Liver (tissue), 9 donors: ENCODE data around the gene LRMDA. TPM values are rescaled to one million over a fixed set of nuclear protein-coding genes. Genes with fewer than 3 reads are reported as not detected.

Source experiments
- DNase-seq: peaks from one replicate; pipeline ENCODE4 v3.0.0-alpha.2; 2017; ENCODE audit warnings: low spot score
- H3K27ac ChIP-seq, 2 donors: one replicate each; pipeline ENCODE4 v1.7.0; 2013; ENCODE audit warnings: inconsistent platforms in 2 of 2, low read length in 2 of 2, control low read depth in 1 of 2, low read depth in 1 of 2, mild to moderate bottlenecking in 1 of 2
- H3K27me3 ChIP-seq, 4 donors: one replicate each; pipeline versions ENCODE4 v1.6.1 to v1.7.0; 2013; ENCODE audit warnings: low read length in 3 of 4, inconsistent platforms in 1 of 4, mild to moderate bottlenecking in 1 of 4, moderate library complexity in 1 of 4; ENCODE audit not compliant: control insufficient read depth in 4 of 4, insufficient read depth in 4 of 4
- H3K36me3 ChIP-seq, 4 donors: one replicate each; pipeline versions ENCODE4 v1.6.1 to v1.7.0; 2013; ENCODE audit warnings: low read length in 3 of 4, mild to moderate bottlenecking in 3 of 4, low read depth in 1 of 4, moderate library complexity in 1 of 4; ENCODE audit not compliant: control insufficient read depth in 4 of 4, insufficient read depth in 3 of 4
- H3K4me1 ChIP-seq, 4 donors: one replicate each; pipeline versions ENCODE4 v1.6.1 to v1.7.0; 2013; ENCODE audit warnings: low read length in 3 of 4, mild to moderate bottlenecking in 3 of 4, moderate library complexity in 1 of 4; ENCODE audit not compliant: control insufficient read depth in 4 of 4, insufficient read depth in 4 of 4
- H3K4me3 ChIP-seq, 3 donors: one replicate each; pipeline versions ENCODE4 v1.6.1 to v1.7.0; 2013; ENCODE audit warnings: low read length in 3 of 3, control low read depth in 1 of 3, low read depth in 1 of 3, mild to moderate bottlenecking in 1 of 3
- H3K9ac ChIP-seq, 2 donors: one replicate each; pipeline ENCODE4 v1.7.0; 2013; ENCODE audit warnings: low read length in 2 of 2, mild to moderate bottlenecking in 2 of 2, moderate library complexity in 2 of 2, control low read depth in 1 of 2, low read depth in 1 of 2
- H3K9me3 ChIP-seq, 4 donors: one replicate each; pipeline versions ENCODE4 v1.6.1 to v1.7.0; 2013; ENCODE audit warnings: low read length in 3 of 4; ENCODE audit not compliant: control insufficient read depth in 4 of 4
- EGR1 ChIP-seq, 2 donors: IDR thresholded peaks; 2 replicates each; pipeline ENCODE4 v1.6.1; 2016 to 2018; ENCODE audit warnings: antibody characterized with exemption in 2 of 2, low read depth in 2 of 2
- FOXA2 ChIP-seq: IDR thresholded peaks from 2 replicates; pipeline ENCODE4 v1.6.1; 2016; ENCODE audit warnings: antibody characterized with exemption
- GABPA ChIP-seq, 2 donors: IDR thresholded peaks in 1 of 2; conservative IDR thresholded peaks in 1 of 2; 2 replicates each; pipeline ENCODE4 v1.6.1; 2016; ENCODE audit warnings: antibody characterized with exemption in 2 of 2, mild to moderate bottlenecking in 1 of 2, moderate library complexity in 1 of 2
- HNF4A ChIP-seq, 2 donors: conservative IDR thresholded peaks; 2 replicates each; pipeline ENCODE4 v1.6.1; 2016; ENCODE audit warnings: antibody characterized with exemption in 2 of 2, mild to moderate bottlenecking in 2 of 2
- JUND ChIP-seq, 2 donors: IDR thresholded peaks; 2 replicates each; pipeline ENCODE4 v1.6.1; 2016; ENCODE audit warnings: antibody characterized with exemption in 2 of 2
- MAX ChIP-seq: IDR thresholded peaks from 2 replicates; pipeline ENCODE4 v1.6.1; 2016; ENCODE audit warnings: antibody characterized with exemption
- NR2F2 ChIP-seq: IDR thresholded peaks from 2 replicates; pipeline ENCODE4 v1.6.1; 2016; ENCODE audit warnings: antibody characterized with exemption
- RAD21 ChIP-seq, 2 donors: IDR thresholded peaks; 2 replicates each; pipeline ENCODE4 v1.6.1; 2016; ENCODE audit warnings: antibody characterized with exemption in 2 of 2, mild to moderate bottlenecking in 2 of 2
- REST ChIP-seq: IDR thresholded peaks from 2 replicates; pipeline ENCODE4 v1.6.1; 2016; ENCODE audit warnings: antibody characterized with exemption, mild to moderate bottlenecking
- RXRA ChIP-seq, 2 donors: IDR thresholded peaks; 2 replicates each; pipeline ENCODE4 v1.6.1; 2017 to 2018; ENCODE audit warnings: antibody characterized with exemption in 2 of 2, mild to moderate bottlenecking in 1 of 2
- SP1 ChIP-seq: IDR thresholded peaks from 2 replicates; pipeline ENCODE4 v1.6.1; 2018; ENCODE audit warnings: antibody characterized with exemption, mild to moderate bottlenecking
- TAF1 ChIP-seq: conservative IDR thresholded peaks from 2 replicates; pipeline ENCODE4 v1.6.1; 2016; ENCODE audit warnings: antibody characterized with exemption, mild to moderate bottlenecking
- YY1 ChIP-seq: IDR thresholded peaks from 2 replicates; pipeline ENCODE4 v1.6.1; 2016; ENCODE audit warnings: antibody characterized with exemption, mild to moderate bottlenecking
- WGBS: extraction: QIAGEN DNeasy Blood & Tissue Kit; methylation state at CpG from one replicate; pipeline ENCODE4 v1.1.7; 2013; 5-methylcytosine and 5-hydroxymethylcytosine counted together
- polyA plus RNA-seq, 2 donors: library from polyadenylated mRNA; stranded (reverse) in 1 of 2; unstranded in 1 of 2; fragments of 200-250 nt in 1 of 2; fragments of >200 nt in 1 of 2; fragmentation: Nextera tagmentation in 1 of 2; extraction: Ambion mirVana in 1 of 2; gene quantifications; one replicate each; pipeline versions ENCODE4 v1.2.1 to v1.2.3, GENCODE V29; 2013 to 2015
- total RNA-seq, 2 donors: library from RNA; depleted of rRNA; stranded (reverse); fragments of >200 nt; gene quantifications; one replicate each; pipeline ENCODE4 v1.2.3, GENCODE V29; 2014
- TF ChIP-seq, protein P1 (sequence below): IDR thresholded peaks from 2 replicates; pipeline ENCODE4 v1.6.1; 2016; ENCODE audit warnings: antibody characterized with exemption
- TF ChIP-seq, protein P2 (sequence below): IDR thresholded peaks from 2 replicates; pipeline ENCODE4 v1.6.1; 2016; ENCODE audit warnings: antibody characterized with exemption
- TF ChIP-seq, protein P3 (sequence below): fragments of 150-350 bp; IDR thresholded peaks from 2 replicates; pipeline ENCODE4 v1.5.1; 2017; ENCODE audit warnings: improper control_type of control experiment, low read depth, low read length; ENCODE audit not compliant: missing input control
- donor health status: healthy.
- donor health status: healthy.
- donor health status: healthy.
- donor health status: healthy.
- donor health status: healthy.

The LRMDA gene
- total and polyA plus RNA-seq, 4 donors = 7.9 to 15.8 (median 11.3) TPM

- TF ChIP-seq NR2F2 (no peak), FOXA2 (no peak)
- TF ChIP-seq, protein P1, sequence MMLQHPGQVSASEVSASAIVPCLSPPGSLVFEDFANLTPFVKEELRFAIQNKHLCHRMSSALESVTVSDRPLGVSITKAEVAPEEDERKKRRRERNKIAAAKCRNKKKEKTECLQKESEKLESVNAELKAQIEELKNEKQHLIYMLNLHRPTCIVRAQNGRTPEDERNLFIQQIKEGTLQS = no peak
- DNase-seq = no peak
These were observed 977.2 kb downstream of the LRMDA start for GRCh38 chr10:76408646-76409045.

DNA sequence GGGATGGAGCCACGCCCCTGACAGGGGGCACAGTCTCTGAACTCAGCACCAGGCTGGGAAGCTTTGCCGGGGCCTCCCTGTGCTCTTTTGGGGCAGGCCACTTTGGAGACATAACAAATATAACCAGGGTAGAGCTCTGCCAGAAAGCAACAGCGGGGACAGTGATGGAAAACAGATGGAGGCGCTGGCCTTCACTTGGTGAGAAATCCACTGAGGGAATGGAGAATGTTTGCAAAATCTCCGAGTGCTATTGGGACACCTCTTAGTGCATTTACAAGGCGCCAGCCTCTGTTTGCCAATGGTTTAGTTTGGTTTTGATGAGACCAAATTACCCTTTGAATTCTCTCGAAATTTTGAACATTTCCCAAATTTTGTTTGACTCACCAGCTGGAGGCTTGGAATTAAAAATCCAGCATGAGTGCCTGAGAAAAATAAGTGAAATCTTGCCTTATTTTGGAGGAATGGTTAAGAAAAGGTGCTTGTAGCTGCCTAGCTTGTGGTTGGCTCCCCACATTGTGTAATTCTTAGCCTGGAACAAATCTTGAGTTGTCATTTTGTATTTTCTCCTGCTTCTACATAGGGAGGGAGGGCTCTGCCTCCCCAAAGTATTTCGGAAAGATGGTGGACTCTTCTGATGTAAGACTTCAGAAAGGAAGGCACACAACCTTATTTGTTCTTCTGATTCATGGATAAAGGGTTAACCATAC, 980.5 kb downstream of the LRMDA start:
- Histone ChIP-seq H3K9ac (no peak overlapping the region), H3K27ac (no peak overlapping the region), H3K9me3 (no peaks in the 10 kb centered on the region), H3K36me3 (no peaks in the 10 kb centered on the region), H3K4me1 (no peaks in the 10 kb centered on the region), H3K4me3 (no peak overlapping the region), H3K27me3 (no peaks in the 10 kb centered on the region)
- TF ChIP-seq MAX = no peak
- no peak for TF ChIP-seq REST
- no peak for TF ChIP-seq JUND (IDR thresholded peaks at IDR 0.05)
- no peak for TF ChIP-seq RXRA (IDR thresholded peaks at IDR 0.05)
- TF ChIP-seq YY1 = no peak
- TF ChIP-seq RAD21 (IDR thresholded peaks at IDR 0.05) = no peak
- TF ChIP-seq FOXA2 = no peak
- TF ChIP-seq, protein P1 = no peak
- no peak for TF ChIP-seq GABPA (IDR thresholded peaks at IDR 0.05 in 1 of 2, conservative IDR thresholded peaks at IDR 0.05 in 1 of 2)
- no peak for TF ChIP-seq EGR1 (IDR thresholded peaks at IDR 0.05; ENCODE audit: low read depth in 2 of 2)
- TF ChIP-seq, protein P2, sequence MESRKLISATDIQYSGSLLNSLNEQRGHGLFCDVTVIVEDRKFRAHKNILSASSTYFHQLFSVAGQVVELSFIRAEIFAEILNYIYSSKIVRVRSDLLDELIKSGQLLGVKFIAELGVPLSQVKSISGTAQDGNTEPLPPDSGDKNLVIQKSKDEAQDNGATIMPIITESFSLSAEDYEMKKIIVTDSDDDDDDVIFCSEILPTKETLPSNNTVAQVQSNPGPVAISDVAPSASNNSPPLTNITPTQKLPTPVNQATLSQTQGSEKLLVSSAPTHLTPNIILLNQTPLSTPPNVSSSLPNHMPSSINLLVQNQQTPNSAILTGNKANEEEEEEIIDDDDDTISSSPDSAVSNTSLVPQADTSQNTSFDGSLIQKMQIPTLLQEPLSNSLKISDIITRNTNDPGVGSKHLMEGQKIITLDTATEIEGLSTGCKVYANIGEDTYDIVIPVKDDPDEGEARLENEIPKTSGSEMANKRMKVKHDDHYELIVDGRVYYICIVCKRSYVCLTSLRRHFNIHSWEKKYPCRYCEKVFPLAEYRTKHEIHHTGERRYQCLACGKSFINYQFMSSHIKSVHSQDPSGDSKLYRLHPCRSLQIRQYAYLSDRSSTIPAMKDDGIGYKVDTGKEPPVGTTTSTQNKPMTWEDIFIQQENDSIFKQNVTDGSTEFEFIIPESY = no peak
- no peak for TF ChIP-seq SP1
- no peak for TF ChIP-seq HNF4A (conservative IDR thresholded peaks at IDR 0.05)
- TF ChIP-seq TAF1 = no peak
- TF ChIP-seq, protein P3, sequence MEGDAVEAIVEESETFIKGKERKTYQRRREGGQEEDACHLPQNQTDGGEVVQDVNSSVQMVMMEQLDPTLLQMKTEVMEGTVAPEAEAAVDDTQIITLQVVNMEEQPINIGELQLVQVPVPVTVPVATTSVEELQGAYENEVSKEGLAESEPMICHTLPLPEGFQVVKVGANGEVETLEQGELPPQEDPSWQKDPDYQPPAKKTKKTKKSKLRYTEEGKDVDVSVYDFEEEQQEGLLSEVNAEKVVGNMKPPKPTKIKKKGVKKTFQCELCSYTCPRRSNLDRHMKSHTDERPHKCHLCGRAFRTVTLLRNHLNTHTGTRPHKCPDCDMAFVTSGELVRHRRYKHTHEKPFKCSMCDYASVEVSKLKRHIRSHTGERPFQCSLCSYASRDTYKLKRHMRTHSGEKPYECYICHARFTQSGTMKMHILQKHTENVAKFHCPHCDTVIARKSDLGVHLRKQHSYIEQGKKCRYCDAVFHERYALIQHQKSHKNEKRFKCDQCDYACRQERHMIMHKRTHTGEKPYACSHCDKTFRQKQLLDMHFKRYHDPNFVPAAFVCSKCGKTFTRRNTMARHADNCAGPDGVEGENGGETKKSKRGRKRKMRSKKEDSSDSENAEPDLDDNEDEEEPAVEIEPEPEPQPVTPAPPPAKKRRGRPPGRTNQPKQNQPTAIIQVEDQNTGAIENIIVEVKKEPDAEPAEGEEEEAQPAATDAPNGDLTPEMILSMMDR = no peak
- no peak for TF ChIP-seq NR2F2
- 94% methylated on average over 8 of the region's 8 CpGs for WGBS
- DNase-seq = no peak

More at GRCh38 chr10:76408646-76409045, 977.2 kb downstream of the LRMDA start:
- H3K4me3 ChIP-seq = no peak overlapping the region
- H3K4me1 ChIP-seq = no peaks in the 10 kb centered on the region
- no peak overlapping the region for H3K9ac ChIP-seq
- WGBS = 84% methylated on average over 3 of the region's 3 CpGs
- H3K9me3 ChIP-seq = no peaks in the 10 kb centered on the region
- H3K27ac ChIP-seq = no peak overlapping the region
- no peaks in the 10 kb centered on the region for H3K27me3 ChIP-seq
- no peaks in the 10 kb centered on the region for H3K36me3 ChIP-seq
